Mammary epithelial cell (primary cell): ENCODE measurements around the gene PTCD2.

Experiments used
- CTCF ChIP-seq, 2 donors: IDR thresholded peaks in 1 of 2; conservative IDR thresholded peaks in 1 of 2; 2 replicates each; pipeline ENCODE4 v1.5.1; 2011 to 2012; ENCODE audit warnings: inconsistent platforms in 2 of 2, low read length in 2 of 2, mild to moderate bottlenecking in 2 of 2, control low read depth in 1 of 2, low read depth in 1 of 2; ENCODE audit not compliant: insufficient read depth in 1 of 2; ENCODE audit errors: extremely low read depth in 1 of 2
- EZH2 ChIP-seq: IDR thresholded peaks from 2 replicates; pipeline ENCODE4 v1.6.1; 2012; ENCODE audit warnings: low read length, inconsistent platforms, borderline replicate concordance

GRCh38 chr5:72402959-72403628 is 82.9 kb downstream of the PTCD2 start:
- TF ChIP-seq CTCF (conservative IDR thresholded peaks at IDR 0.05 in 1 of 2, IDR thresholded peaks at IDR 0.05 in 1 of 2; ENCODE audit: extremely low read depth in 1 of 2, insufficient read depth in 1 of 2, low read depth in 1 of 2, low read length in 2 of 2), result peak; percentile 63 to 64
- TF ChIP-seq EZH2, result no peak
